ENCODE data around the gene TPCN2. TPM values are rescaled to one million over a fixed set of nuclear protein-coding genes. Genes with fewer than 3 reads are reported as not detected.

The TPCN2 gene
- total and polyA plus RNA-seq, 4 donors: 6.4 to 20.8 (median 12.1) TPM

DNA sequence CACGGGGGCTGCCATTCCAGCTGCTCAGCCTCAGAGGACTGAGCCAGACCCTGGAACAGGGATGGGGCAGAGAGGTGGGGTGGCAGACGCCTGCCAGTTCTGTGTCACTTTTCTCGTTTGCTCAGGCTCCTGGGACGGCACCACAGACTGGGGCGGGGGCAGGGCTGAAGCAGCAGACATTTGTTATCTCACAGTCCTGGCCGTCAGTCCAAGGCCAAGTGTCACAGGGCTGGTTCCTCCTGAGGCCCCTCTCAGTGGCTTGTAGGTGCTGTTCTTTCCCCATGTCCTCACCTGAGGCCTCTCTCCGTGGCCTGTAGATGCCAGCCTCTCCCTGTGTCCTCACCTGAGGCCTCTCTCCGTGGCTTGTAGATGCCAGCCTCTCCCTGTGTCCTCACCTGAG lies 24.7 kb downstream of the TPCN2 start:
- no peak overlapping the region for H3K4me3 ChIP-seq (ENCODE audit: low read depth in 1 of 3, low read length in 3 of 3)
- H3K4me1 ChIP-seq (ENCODE audit: control insufficient read depth in 4 of 4, insufficient read depth in 4 of 4, low read length in 3 of 4): no peaks in the 10 kb centered on the region
- DNase-seq (ENCODE audit: low spot score): no peak
- no peaks in the 10 kb centered on the region for H3K9me3 ChIP-seq (ENCODE audit: control insufficient read depth in 4 of 4, low read length in 3 of 4)
- H3K9ac ChIP-seq (ENCODE audit: low read depth in 1 of 2, low read length in 2 of 2): no peak overlapping the region
- WGBS: 86% methylated on average over 8 of the region's 8 CpGs
- H3K27me3 ChIP-seq (ENCODE audit: control insufficient read depth in 4 of 4, insufficient read depth in 4 of 4, low read length in 3 of 4): no peaks in the 10 kb centered on the region
- TF ChIP-seq HNF4A (conservative IDR thresholded peaks at IDR 0.05) (no peak), GABPA (IDR thresholded peaks at IDR 0.05 in 1 of 2, conservative IDR thresholded peaks at IDR 0.05 in 1 of 2) (no peak), REST (IDR thresholded peaks at IDR 0.05) (no peak), FOXA1 (IDR thresholded peaks at IDR 0.05) (no peak), HNF4G (IDR thresholded peaks at IDR 0.05) (no peak), EGR1 (IDR thresholded peaks at IDR 0.05; ENCODE audit: low read depth in 2 of 2) (no peak)
- TF ChIP-seq, protein P1, sequence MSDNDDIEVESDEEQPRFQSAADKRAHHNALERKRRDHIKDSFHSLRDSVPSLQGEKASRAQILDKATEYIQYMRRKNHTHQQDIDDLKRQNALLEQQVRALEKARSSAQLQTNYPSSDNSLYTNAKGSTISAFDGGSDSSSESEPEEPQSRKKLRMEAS (IDR thresholded peaks at IDR 0.05): no peak
- H3K36me3 ChIP-seq (ENCODE audit: control insufficient read depth in 4 of 4, insufficient read depth in 3 of 4, low read depth in 1 of 4, low read length in 3 of 4): peaks cover 14 to 56% (median 31%) of the 10 kb centered on the region in 4 donors
- H3K27ac ChIP-seq (ENCODE audit: low read depth in 1 of 2, low read length in 2 of 2): no peak overlapping the region

- Histone ChIP-seq H3K9ac (ENCODE audit: low read depth in 1 of 2, low read length in 2 of 2) (no peak overlapping the region), H3K27me3 (ENCODE audit: control insufficient read depth in 4 of 4, insufficient read depth in 4 of 4, low read length in 3 of 4) (no peaks in the 10 kb centered on the region), H3K36me3 (ENCODE audit: control insufficient read depth in 4 of 4, insufficient read depth in 3 of 4, low read depth in 1 of 4, low read length in 3 of 4) (peaks cover 15 to 67% (median 34%) of the 10 kb centered on the region in 4 donors), H3K9me3 (ENCODE audit: control insufficient read depth in 4 of 4, low read length in 3 of 4) (no peaks in the 10 kb centered on the region), H3K4me1 (ENCODE audit: control insufficient read depth in 4 of 4, insufficient read depth in 4 of 4, low read length in 3 of 4) (no peaks in the 10 kb centered on the region), H3K27ac (ENCODE audit: low read depth in 1 of 2, low read length in 2 of 2) (no peak overlapping the region), H3K4me3 (ENCODE audit: low read depth in 1 of 3, low read length in 3 of 3) (no peak overlapping the region)
- 88% methylated on average over 20 of the region's 20 CpGs for WGBS
- no peak for DNase-seq (ENCODE audit: low spot score)
- TF ChIP-seq TAF1 (conservative IDR thresholded peaks at IDR 0.05): no peak
- TF ChIP-seq SP1 (IDR thresholded peaks at IDR 0.05): no peak
- no peak for TF ChIP-seq NR2F2 (IDR thresholded peaks at IDR 0.05)
- no peak for TF ChIP-seq HNF4G (IDR thresholded peaks at IDR 0.05)
- TF ChIP-seq HNF4A (conservative IDR thresholded peaks at IDR 0.05): no peak
- no peak for TF ChIP-seq REST (IDR thresholded peaks at IDR 0.05)
- TF ChIP-seq, protein P2, sequence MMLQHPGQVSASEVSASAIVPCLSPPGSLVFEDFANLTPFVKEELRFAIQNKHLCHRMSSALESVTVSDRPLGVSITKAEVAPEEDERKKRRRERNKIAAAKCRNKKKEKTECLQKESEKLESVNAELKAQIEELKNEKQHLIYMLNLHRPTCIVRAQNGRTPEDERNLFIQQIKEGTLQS (IDR thresholded peaks at IDR 0.05): no peak
- no peak for TF ChIP-seq EGR1 (IDR thresholded peaks at IDR 0.05; ENCODE audit: low read depth in 2 of 2)
- TF ChIP-seq JUND (IDR thresholded peaks at IDR 0.05): no peak
- TF ChIP-seq RAD21 (IDR thresholded peaks at IDR 0.05): no peak
- no peak for TF ChIP-seq FOXA2 (IDR thresholded peaks at IDR 0.05)
- no peak for TF ChIP-seq ZBTB33 (IDR thresholded peaks at IDR 0.05)
- no peak for TF ChIP-seq FOXA1 (IDR thresholded peaks at IDR 0.05)
- no peak for TF ChIP-seq YY1 (IDR thresholded peaks at IDR 0.05)
- TF ChIP-seq, protein P1 (IDR thresholded peaks at IDR 0.05): no peak
- no peak for TF ChIP-seq GABPA (IDR thresholded peaks at IDR 0.05 in 1 of 2, conservative IDR thresholded peaks at IDR 0.05 in 1 of 2)
- no peak for TF ChIP-seq RXRA (IDR thresholded peaks at IDR 0.05)
- TF ChIP-seq, protein P3, sequence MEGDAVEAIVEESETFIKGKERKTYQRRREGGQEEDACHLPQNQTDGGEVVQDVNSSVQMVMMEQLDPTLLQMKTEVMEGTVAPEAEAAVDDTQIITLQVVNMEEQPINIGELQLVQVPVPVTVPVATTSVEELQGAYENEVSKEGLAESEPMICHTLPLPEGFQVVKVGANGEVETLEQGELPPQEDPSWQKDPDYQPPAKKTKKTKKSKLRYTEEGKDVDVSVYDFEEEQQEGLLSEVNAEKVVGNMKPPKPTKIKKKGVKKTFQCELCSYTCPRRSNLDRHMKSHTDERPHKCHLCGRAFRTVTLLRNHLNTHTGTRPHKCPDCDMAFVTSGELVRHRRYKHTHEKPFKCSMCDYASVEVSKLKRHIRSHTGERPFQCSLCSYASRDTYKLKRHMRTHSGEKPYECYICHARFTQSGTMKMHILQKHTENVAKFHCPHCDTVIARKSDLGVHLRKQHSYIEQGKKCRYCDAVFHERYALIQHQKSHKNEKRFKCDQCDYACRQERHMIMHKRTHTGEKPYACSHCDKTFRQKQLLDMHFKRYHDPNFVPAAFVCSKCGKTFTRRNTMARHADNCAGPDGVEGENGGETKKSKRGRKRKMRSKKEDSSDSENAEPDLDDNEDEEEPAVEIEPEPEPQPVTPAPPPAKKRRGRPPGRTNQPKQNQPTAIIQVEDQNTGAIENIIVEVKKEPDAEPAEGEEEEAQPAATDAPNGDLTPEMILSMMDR (IDR thresholded peaks at IDR 0.05; ENCODE audit: low read depth, low read length, missing input control): no peak
These were observed 25.8 kb downstream of the TPCN2 start for GRCh38 chr11:69074375-69075140.
